Activated CD8-positive, alpha-beta memory T cell treated with anti-CD3 and anti-CD28 coated beads, Interleukin-2, amount 50 U/mL, for 1 hour (primary cell): ENCODE results near the gene TMEM106C.

Source experiments
- DNase-seq: peaks from one replicate; pipeline ENCODE4 v3.0.0-alpha.2; 2020; ENCODE audit errors: extremely low read depth

The TMEM106C gene

GRCh38 chr12:47995981-47996401 is 32.6 kb downstream of the TMEM106C start:
- DNase-seq: no peak

GRCh38 chr12:47997321-47997720 is 33.9 kb downstream of the TMEM106C start:
- DNase-seq: no peak

GRCh38 chr12:47999816-48000215 is 36.4 kb downstream of the TMEM106C start:
- no peak for DNase-seq

GRCh38 chr12:48000878-48001504 is 37.6 kb downstream of the TMEM106C start:
- DNase-seq: no peak

GRCh38 chr12:48001505-48002413 is 38.4 kb downstream of the TMEM106C start:
- no peak for DNase-seq

- no peak for DNase-seq
Measured at GRCh38 chr12:48002414-48002730, 39.0 kb downstream of the TMEM106C start.

GRCh38 chr12:48002773-48003218 is 39.4 kb downstream of the TMEM106C start:
- no peak for DNase-seq

GRCh38 chr12:48003226-48004052 is 40.0 kb downstream of the TMEM106C start:
- DNase-seq: no peak

- DNase-seq: no peak
Measured at GRCh38 chr12:48004053-48004941, 40.9 kb downstream of the TMEM106C start, which contains the start of gene COL2A1. Gene COL2A1 (minus strand): TSS chr12:48004476. CDS start chr12:48004321, 155 bp downstream.

- DNase-seq: no peak
Measured at GRCh38 chr12:48005001-48005749, 41.8 kb downstream of the TMEM106C start.

GRCh38 chr12:48005750-48006021 is 42.3 kb downstream of the TMEM106C start:
- no peak for DNase-seq

- DNase-seq: no peak
Measured at GRCh38 chr12:48007206-48007605, 43.8 kb downstream of the TMEM106C start.

GRCh38 chr12:48008349-48008748 is 45.0 kb downstream of the TMEM106C start:
- DNase-seq: no peak

GRCh38 chr12:48008950-48009349 is 45.6 kb downstream of the TMEM106C start:
- DNase-seq: no peak

- DNase-seq: no peak
Measured at GRCh38 chr12:48009471-48009870, 46.1 kb downstream of the TMEM106C start.

GRCh38 chr12:48010366-48010970 is 47.1 kb downstream of the TMEM106C start:
- DNase-seq: no peak

- DNase-seq: no peak
Measured at GRCh38 chr12:48012070-48012469, 48.7 kb downstream of the TMEM106C start.

GRCh38 chr12:48013287-48013686 is 49.9 kb downstream of the TMEM106C start:
- DNase-seq: no peak

GRCh38 chr12:48015129-48015528 is 51.7 kb downstream of the TMEM106C start:
- no peak for DNase-seq

- DNase-seq: no peak
Measured at GRCh38 chr12:48015954-48016353, 52.6 kb downstream of the TMEM106C start.
